GM12878 (cell line): ENCODE results near the gene SFXN5. TPM values are rescaled to one million over a fixed set of nuclear protein-coding genes. Genes with fewer than 3 reads are reported as not detected.
"Not testable (repeated sequence)": the region's sequence is repeated elsewhere in the genome, so short reads cannot be mapped to it uniquely, and the experiment has no call there.

ENCODE experiments used
- ATAC-seq: fragments of 200-7000 bp; cut with Tn5 transposase; 3 replicates; pipeline ENCODE4 v1.9.1; 2020; ENCODE audit warnings: mild to moderate bottlenecking, moderate library complexity
- BruUV-seq: library from RNA; stranded (reverse); fragments of 400-500 nt; replicated peaks from 2 replicates; lab custom pipeline; 2021; lab: Mats Ljungman, UMichigan
- CTCF ChIA-PET: fragments of 300-600 bp; sonication (Branson Sonifier 250); formaldehyde crosslinking; extraction: SDS; loops from one replicate; lab custom pipeline; 2021; ENCODE audit warnings: inconsistent platforms; lab: Yijun Ruan, JAX
- POLR2A ChIA-PET: fragments of 350-600 bp; formaldehyde crosslinking; extraction: SDS; loops from one replicate; lab custom pipeline; 2021; ENCODE audit warnings: inconsistent platforms; lab: Charles Lee
- RAD21 ChIA-PET: fragments of 300-600 bp; sonication (Branson Sonifier 250); formaldehyde crosslinking; loops from one replicate; lab custom pipeline; 2023; ENCODE audit warnings: antibody characterized with exemption; ENCODE audit not compliant: unreplicated experiment; lab: Charles Lee
- SMC1A ChIA-PET: fragments of 300-600 bp; sonication (Branson Sonifier 250); formaldehyde crosslinking; loops from one replicate; lab custom pipeline; 2023; ENCODE audit not compliant: unreplicated experiment, uncharacterized antibody; lab: Charles Lee
- DNase-seq: peaks from one replicate; pipeline ENCODE4 v3.0.0-alpha.2; 2011; ENCODE audit warnings: low read depth, low spot score
- FAIRE-seq: peaks from 3 replicates; lab custom pipeline; 2011; peaks lifted over from hg19 to GRCh38; lab: Jason Lieb, UNC
- H2AFZ ChIP-seq: 2 replicates; pipeline ENCODE4 v1.6.0; 2011; ENCODE audit warnings: low read depth, low read length, control low read depth; ENCODE audit not compliant: control insufficient read depth
- H3K27ac ChIP-seq: 2 replicates; pipeline ENCODE4 v1.5.1; 2011; ENCODE audit warnings: control low read depth; ENCODE audit not compliant: control insufficient read depth, insufficient read depth
- H3K27me3 ChIP-seq, 2 experiments: replicated peaks in 1 of 2; 2 replicates each; pipeline versions ENCODE4 v1.6.0 to v1.6.1; 2011; ENCODE audit warnings: low read length in 1 of 2; ENCODE audit not compliant: control insufficient read depth in 2 of 2, insufficient read depth in 2 of 2
- H3K36me3 ChIP-seq, 2 experiments: 2 replicates each; pipeline ENCODE4 v1.5.1; 2011; ENCODE audit warnings: low read length in 1 of 2; ENCODE audit not compliant: control insufficient read depth in 2 of 2, insufficient read depth in 2 of 2
- H3K4me1 ChIP-seq: 2 replicates; pipeline ENCODE4 v1.6.1; 2011; ENCODE audit warnings: mild to moderate bottlenecking, low read length, moderate library complexity, mixed read lengths; ENCODE audit not compliant: control insufficient read depth, insufficient read depth
- H3K4me2 ChIP-seq: 2 replicates; pipeline ENCODE4 v1.6.0; 2011; ENCODE audit warnings: control low read depth; ENCODE audit not compliant: control insufficient read depth, insufficient read depth
- H3K4me3 ChIP-seq: fragments of 200-600 bp; sonication (generic); 2 replicates; pipeline ENCODE4 v1.5.1; 2016
- H3K79me2 ChIP-seq: 2 replicates; pipeline ENCODE4 v1.6.0; 2011; ENCODE audit warnings: low read length; ENCODE audit not compliant: control insufficient read depth, insufficient read depth
- H3K9ac ChIP-seq: 2 replicates; pipeline ENCODE4 v1.8.0; 2011; ENCODE audit warnings: low read length, control low read depth, mixed read lengths; ENCODE audit not compliant: control insufficient read depth, insufficient read depth
- H3K9me3 ChIP-seq: replicated peaks from 3 replicates; pipeline ENCODE4 v1.5.1; 2011; ENCODE audit warnings: mild to moderate bottlenecking, low read length; ENCODE audit not compliant: control insufficient read depth, insufficient read depth
- H4K20me1 ChIP-seq: 2 replicates; pipeline ENCODE4 v1.6.0; 2011; ENCODE audit not compliant: control insufficient read depth, insufficient read depth
- ATF7 ChIP-seq: fragments of 450-650 bp; IDR thresholded peaks from 2 replicates; pipeline ENCODE4 v1.6.1; 2016; ENCODE audit warnings: low read depth, mild to moderate bottlenecking
- CBFB ChIP-seq: IDR thresholded peaks from 2 replicates; pipeline ENCODE4 v1.6.1; 2016; ENCODE audit warnings: antibody characterized with exemption, low read depth
- FOXK2 ChIP-seq: fragments of 450-650 bp; IDR thresholded peaks from 2 replicates; pipeline ENCODE4 v1.6.1; 2017; ENCODE audit warnings: mild to moderate bottlenecking, moderate library complexity
- HSF1 ChIP-seq: fragments of 150-350 bp; IDR thresholded peaks from 2 replicates; pipeline ENCODE4 v1.6.1; 2014; ENCODE audit warnings: mild to moderate bottlenecking, low read depth, low read length
- POLR2AphosphoS5 ChIP-seq: IDR thresholded peaks from 2 replicates; pipeline ENCODE4 v1.6.1; 2011; ENCODE audit warnings: mild to moderate bottlenecking, low read length, inconsistent platforms
- RFX5 ChIP-seq: IDR thresholded peaks from 2 replicates; pipeline ENCODE4 v1.6.1; 2011; ENCODE audit warnings: low read depth, low read length, improper control_type of control experiment
- SUPT20H ChIP-seq: IDR thresholded peaks from 2 replicates; pipeline ENCODE4 v1.6.1; 2011; ENCODE audit warnings: low read depth, mild to moderate bottlenecking, low read length, moderate library complexity, borderline replicate concordance; ENCODE audit not compliant: control insufficient read depth
- ZBTB4 ChIP-seq: fragments of 450-650 bp; formaldehyde crosslinking; IDR thresholded peaks from 2 replicates; pipeline ENCODE4 v1.4.0; 2022; ENCODE audit warnings: mild to moderate bottlenecking, moderate library complexity
- ZSCAN29 ChIP-seq: fragments of 450-650 bp; IDR thresholded peaks from 2 replicates; pipeline ENCODE4 v1.6.1; 2017; ENCODE audit warnings: mild to moderate bottlenecking, moderate library complexity
- WGBS: methylation state at CpG from one replicate; pipeline ENCODE4 v1.1.6; 2016; ENCODE audit warnings: low lambda C conversion rate; ENCODE audit not compliant: insufficient replicate concordance, insufficient coverage; ENCODE audit errors: missing lambda C conversion rate; 5-methylcytosine and 5-hydroxymethylcytosine counted together
- in situ Hi-C: fragments of 300-500 bp; cut with MboI; formaldehyde crosslinking; loops from 9 replicates; pipeline ENCODE4 v1.14.3; 2018; ENCODE audit warnings: mixed read lengths
- intact Hi-C: fragments of 100-400 bp; cut with micrococcal nuclease; formaldehyde crosslinking; loops from one replicate; pipeline ENCODE4 v1.14.2; 2022; ENCODE audit not compliant: unreplicated experiment
- polyA plus RNA-seq, 11 experiments: library from polyadenylated mRNA; depleted of rRNA in 4 of 11; unstranded in 6 of 11; stranded (reverse) in 5 of 11; fragments of >200 nt; fragmentation: Nextera tagmentation in 4 of 11; fragmentation: Illumina TruSeq in 1 of 11; extraction: Ambion mirVana in 4 of 11; extraction: Trizol in 1 of 11; gene quantifications; 1 replicate in 1 of 11; 2 replicates in 10 of 11; pipeline versions ENCODE4 v1.2.1 to v1.2.3, GENCODE V29; 2011 to 2016; ENCODE audit warnings: inconsistent platforms in 2 of 11, missing spikeins in 2 of 11, low read depth in 1 of 11
- total RNA-seq, 4 experiments: library from RNA; depleted of rRNA in 3 of 4; stranded (reverse); fragments of >200 nt in 3 of 4; fragmentation: Illumina TruSeq in 1 of 4; extraction: Trizol in 1 of 4; gene quantifications; 2 replicates each; pipeline versions ENCODE4 v1.2.1 to v1.2.3, GENCODE V29; 2013 to 2021

SFXN5 gene
- total and polyA plus RNA-seq, 10 of the 15 experiments (the other 5 are each of a cell fraction or from before 2014, with no cell fraction given) = 3.3 to 15.9 (median 11.2) TPM

- TF ChIP-seq HSF1 = no peak
These were observed 160.3 kb downstream of the SFXN5 start (continued) for GRCh38 chr2:72911256-72911655.

- WGBS = 15% methylated on average over 3 of the region's 3 CpGs
- no peak for ATAC-seq
These were observed 162.8 kb downstream of the SFXN5 start for GRCh38 chr2:72908741-72909140.

GRCh38 chr2:72907369-72907768 is 164.1 kb downstream of the SFXN5 start:
- H3K9me3 ChIP-seq, H3K4me2 ChIP-seq, BruUV-seq, H2AFZ ChIP-seq, H3K4me1 ChIP-seq, DNase-seq, H3K27ac ChIP-seq, in situ Hi-C loops, H3K79me2 ChIP-seq, POLR2A ChIA-PET, ATAC-seq, intact Hi-C loops, FAIRE-seq, H3K36me3 ChIP-seq, H4K20me1 ChIP-seq, H3K4me3 ChIP-seq, RAD21 ChIA-PET, H3K27me3 ChIP-seq, H3K9ac ChIP-seq: not testable (repeated sequence)
- ChIA-PET CTCF (interaction anchor here (7.4 kb wide), 1 partner anchor 14 kb away, joined by 57 read pairs; no protein-coding TSS in a partner anchor), SMC1A (interaction anchor here (1.1 kb wide), 1 partner anchor 66 kb away, joined by 4 read pairs; no protein-coding TSS in a partner anchor)
- whole genome bisulfite sequencing = 62% methylated on average over 13 of the region's 13 CpGs

More at GRCh38 chr2:72908741-72909140, 162.8 kb downstream of the SFXN5 start:
- H2AFZ ChIP-seq = no peak overlapping the region
- CTCF ChIA-PET = interaction anchor here (1.3 to 7.4 kb wide), 2 partner anchors 15 to 65 kb away, joined by 3 to 57 read pairs; no protein-coding TSS in a partner anchor
- no peak overlapping the region for H3K9ac ChIP-seq
- DNase-seq = no peak
- no peak for TF ChIP-seq RFX5
- no peak for TF ChIP-seq SUPT20H
- no peak for TF ChIP-seq FOXK2
- TF ChIP-seq ZSCAN29 = no peak
- no peak for TF ChIP-seq CBFB
- TF ChIP-seq POLR2AphosphoS5 = no peak
- no peak for TF ChIP-seq ZBTB4 (CRISPR knock-in tag)
- no peak for TF ChIP-seq ATF7
- TF ChIP-seq, all 136 proteins: peak for 0
- H3K79me2 ChIP-seq = no peaks in the 10 kb centered on the region
- intact Hi-C loops (no loop called here), in situ Hi-C loops (no loop called here)
- ChIA-PET SMC1A (interaction anchor here (1.0 kb wide), 1 partner anchor 23 kb away, joined by 3 read pairs; no protein-coding TSS in a partner anchor), RAD21 (interaction anchor here (2.0 kb wide), 1 partner anchor 13 kb away, joined by 5 read pairs; no protein-coding TSS in a partner anchor), POLR2A (no interaction called here)
- H3K4me2 ChIP-seq = no peak overlapping the region
- H3K27me3 ChIP-seq = peaks cover 2 to 10% of the 10 kb centered on the region in 2 experiments; a peak in 2 of 4 replicates
- no peaks in the 10 kb centered on the region for H3K36me3 ChIP-seq
- no peaks in the 10 kb centered on the region; the same call in 1 of the 2 replicates for H3K4me1 ChIP-seq
- BruUV-seq = no TSS peak
- no peaks in the 10 kb centered on the region for H3K9me3 ChIP-seq
- H4K20me1 ChIP-seq = no peaks in the 10 kb centered on the region
- no peak overlapping the region for H3K4me3 ChIP-seq
- no peak for FAIRE-seq
- H3K27ac ChIP-seq = no peak overlapping the region
